Bronchial epithelial cell (primary cell): ENCODE data around the gene ZFP3. TPM values are rescaled to one million over a fixed set of nuclear protein-coding genes. Genes with fewer than 3 reads are reported as not detected.
"Not testable (repeated sequence)": the region's sequence is repeated elsewhere in the genome, so short reads cannot be mapped to it uniquely, and the experiment has no call there.

Source experiments
- DNase-seq: peaks from one replicate; pipeline ENCODE4 v3.0.0-alpha.2; 2010; ENCODE audit warnings: low read depth
- FAIRE-seq: peaks from 2 replicates; lab custom pipeline; 2011; peaks lifted over from hg19 to GRCh38; lab: Jason Lieb, UNC
- H3K27me3 ChIP-seq: 2 replicates; pipeline ENCODE4 v1.5.1; 2011; ENCODE audit warnings: low read length; ENCODE audit not compliant: control insufficient read depth, insufficient read depth
- H3K36me3 ChIP-seq: 2 replicates; pipeline ENCODE4 v1.5.1; 2011; ENCODE audit warnings: low read length; ENCODE audit not compliant: control insufficient read depth, insufficient read depth
- H3K4me3 ChIP-seq: 2 replicates; pipeline ENCODE4 v1.5.1; 2011; ENCODE audit warnings: mild to moderate bottlenecking, low read depth, low read length, control low read depth
- CTCF ChIP-seq: IDR thresholded peaks from 2 replicates; pipeline ENCODE4 v1.5.1; 2011; ENCODE audit warnings: mild to moderate bottlenecking, moderate library complexity, low read length, control low read depth, inconsistent platforms; ENCODE audit not compliant: insufficient read depth, severe bottlenecking
- total RNA-seq: library from RNA; depleted of rRNA; stranded (reverse); fragments of >200 nt; gene quantifications from 2 replicates; pipeline ENCODE4 v1.2.1, GENCODE V29; 2014

The ZFP3 gene
- total RNA-seq, 1 donor from 2014 or later: 0.53 TPM

GRCh38 chr17:5065227-5065744 is 13.0 kb upstream of the ZFP3 start:
- no peak for DNase-seq
- Histone ChIP-seq H3K27me3 (no peaks in the 10 kb centered on the region), H3K4me3 (no peak overlapping the region), H3K36me3 (no peaks in the 10 kb centered on the region)
- FAIRE-seq: no peak
- TF ChIP-seq CTCF: no peak

DNA sequence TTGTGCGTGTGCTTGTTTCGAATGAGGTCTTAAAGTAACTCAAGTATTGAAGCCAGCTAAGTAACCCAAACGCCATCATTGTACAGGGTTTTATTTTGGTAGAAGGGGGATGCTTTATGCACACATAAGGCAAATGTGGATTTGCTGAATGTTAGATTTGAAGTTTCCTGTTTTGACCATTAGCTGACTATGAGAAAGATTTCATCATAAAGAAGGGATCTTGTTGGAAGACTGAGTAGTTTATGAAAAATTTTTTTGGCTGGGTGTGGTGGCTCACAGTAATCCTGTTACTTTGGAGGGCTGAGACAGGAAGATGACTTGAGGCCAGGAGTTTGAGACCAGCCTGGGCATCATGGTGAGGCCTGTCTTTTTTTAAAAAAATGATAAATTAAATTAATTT is 10.0 kb upstream of the ZFP3 start:
- TF ChIP-seq CTCF: no peak
- no peak overlapping the region for H3K4me3 ChIP-seq
- no peaks in the 10 kb centered on the region for H3K27me3 ChIP-seq
- H3K36me3 ChIP-seq: no peaks in the 10 kb centered on the region
- peak; percentile 19 for DNase-seq
- no peak for FAIRE-seq

- Histone ChIP-seq H3K4me3 (no peak overlapping the region), H3K27me3 (no peaks in the 10 kb centered on the region), H3K36me3 (no peaks in the 10 kb centered on the region)
- DNase-seq (no peak), FAIRE-seq (no peak)
- no peak for TF ChIP-seq CTCF
Measured at GRCh38 chr17:5069724-5070123, 8.5 kb upstream of the ZFP3 start.

DNA sequence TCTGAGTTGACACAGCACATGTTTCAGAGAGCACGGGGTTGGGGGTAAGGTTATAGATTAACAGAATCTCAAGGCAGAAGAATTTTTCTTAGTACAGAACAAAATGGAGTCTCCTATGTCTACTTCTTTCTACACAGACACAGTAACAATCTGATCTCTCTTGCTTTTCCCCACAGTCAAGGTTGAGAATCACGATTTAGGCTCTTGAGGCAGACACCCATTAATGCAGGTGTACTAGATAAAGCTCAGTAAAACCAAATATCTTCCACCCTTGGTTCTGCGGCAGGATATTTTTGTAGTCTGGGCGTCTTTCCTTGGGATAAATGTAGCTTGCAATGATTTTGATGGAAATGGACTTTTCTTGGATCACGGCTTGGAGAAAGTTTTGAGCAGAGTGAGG is 2.8 kb upstream of the ZFP3 start:
- not testable (repeated sequence) for FAIRE-seq, H3K4me3 ChIP-seq, H3K27me3 ChIP-seq, H3K36me3 ChIP-seq, DNase-seq

DNA sequence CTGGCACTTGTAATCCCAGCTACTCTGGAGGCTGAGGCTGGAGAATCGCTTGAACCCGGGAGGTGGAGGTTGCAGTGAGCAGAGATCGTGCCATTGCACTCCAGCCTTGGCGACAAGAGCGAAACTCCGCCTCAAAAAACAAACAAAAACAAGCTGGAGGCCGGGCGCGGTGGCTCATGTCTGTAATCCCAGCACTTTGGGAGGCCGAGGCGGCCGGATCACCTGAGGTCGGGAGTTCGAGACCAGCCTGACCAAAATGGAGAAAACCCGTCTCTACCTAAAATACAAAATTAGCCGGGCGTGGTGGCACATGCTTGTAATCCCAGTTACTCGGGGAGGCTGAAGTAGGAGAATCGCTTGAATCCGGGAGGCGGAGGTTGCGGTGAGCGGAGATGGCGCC is 992 bp upstream of the ZFP3 start:
- DNase-seq, H3K36me3 ChIP-seq, FAIRE-seq, H3K4me3 ChIP-seq, H3K27me3 ChIP-seq: not testable (repeated sequence)

DNA sequence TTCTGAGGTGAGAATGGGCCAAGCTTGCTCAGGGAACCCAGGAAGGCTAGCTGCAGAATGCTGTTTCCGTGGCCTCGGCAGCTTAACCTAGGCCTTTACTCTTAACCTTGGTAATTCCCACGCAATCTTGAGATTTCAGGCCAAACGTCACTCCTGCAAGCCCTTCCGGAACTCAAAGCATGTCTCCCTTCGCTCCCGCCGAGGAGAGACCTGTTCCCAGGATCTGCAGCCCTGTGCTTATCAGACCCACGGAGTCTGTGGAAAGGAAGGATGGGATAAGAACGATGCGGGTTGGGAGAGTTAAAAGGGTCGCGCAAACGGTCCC is 524 bp upstream of the ZFP3 start:
- TF ChIP-seq CTCF: no peak
- Histone ChIP-seq H3K4me3 (peak overlapping the region; percentile 61), H3K36me3 (no peaks in the 10 kb centered on the region), H3K27me3 (no peaks in the 10 kb centered on the region)
- no peak for FAIRE-seq
- DNase-seq: no peak

DNA sequence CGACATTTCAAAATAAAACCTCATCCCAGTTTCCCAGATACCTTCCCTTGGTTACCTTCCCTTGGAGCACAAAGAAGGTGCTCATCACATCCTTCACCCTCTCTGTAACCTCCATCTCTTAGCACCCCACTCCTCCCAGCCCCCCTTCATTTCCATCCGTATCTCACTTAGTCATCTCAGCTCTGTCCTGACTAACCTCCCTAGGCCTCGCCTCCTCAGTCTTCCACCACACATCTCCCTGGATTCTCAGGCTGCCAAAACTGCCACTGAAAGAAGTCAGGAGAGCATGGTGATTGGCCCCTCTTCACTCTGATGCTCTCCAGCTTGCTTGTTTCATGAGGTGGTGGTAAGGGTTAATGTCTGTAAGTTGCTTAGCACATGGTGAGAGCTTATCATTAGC is 2.3 kb downstream of the ZFP3 start:
- no peak for TF ChIP-seq CTCF
- Histone ChIP-seq H3K27me3 (no peaks in the 10 kb centered on the region), H3K36me3 (no peaks in the 10 kb centered on the region), H3K4me3 (no peak overlapping the region)
- FAIRE-seq (no peak), DNase-seq (no peak)
